Vagina (tissue), 2 donors: ENCODE results near the gene RAPGEF6.

ENCODE experiments used
- CTCF ChIP-seq, 3 experiments: fragments of 450-650 bp in 2 of 3; fragments of 200-600 bp in 1 of 3; sonication (generic) in 1 of 3; IDR thresholded peaks; one replicate each; pipeline ENCODE4 v1.5.1; 2017 to 2019; ENCODE audit warnings: antibody characterized with exemption in 3 of 3, mild to moderate bottlenecking in 2 of 3, moderate library complexity in 2 of 3
- POLR2A ChIP-seq, 2 donors: fragments of 450-650 bp; IDR thresholded peaks; one replicate each; pipeline ENCODE4 v1.6.1; 2017; ENCODE audit warnings: antibody characterized with exemption in 2 of 2, mild to moderate bottlenecking in 2 of 2, moderate library complexity in 2 of 2

- TF ChIP-seq CTCF (IDR thresholded peaks at IDR 0.05) (no peak), POLR2A (IDR thresholded peaks at IDR 0.05) (no peak)
Measured at GRCh38 chr5:131672776-131673175, 37.7 kb upstream of the RAPGEF6 start.
